WI38 (cell line): ENCODE results near the gene SLC9A8.

Experiments
- H3K4me3 ChIP-seq: 2 replicates; pipeline ENCODE4 v1.5.1; 2011; ENCODE audit warnings: low read depth, mild to moderate bottlenecking, control low read depth, low read length
- CTCF ChIP-seq: IDR thresholded peaks from 2 replicates; pipeline ENCODE4 v1.5.1; 2012; ENCODE audit warnings: low read depth, mild to moderate bottlenecking, control low read depth, low read length

Gene SLC9A8

GRCh38 chr20:49882171-49882970, 69.7 kb downstream of the SLC9A8 start:
- TF ChIP-seq CTCF, result no peak

GRCh38 chr20:49883246-49883802, 70.7 kb downstream of the SLC9A8 start:
- H3K4me3 ChIP-seq, result no peak overlapping the region
- TF ChIP-seq CTCF, result no peak

More at GRCh38 chr20:49882171-49882970, 69.7 kb downstream of the SLC9A8 start:
- H3K4me3 ChIP-seq, result no peak overlapping the region

DNA sequence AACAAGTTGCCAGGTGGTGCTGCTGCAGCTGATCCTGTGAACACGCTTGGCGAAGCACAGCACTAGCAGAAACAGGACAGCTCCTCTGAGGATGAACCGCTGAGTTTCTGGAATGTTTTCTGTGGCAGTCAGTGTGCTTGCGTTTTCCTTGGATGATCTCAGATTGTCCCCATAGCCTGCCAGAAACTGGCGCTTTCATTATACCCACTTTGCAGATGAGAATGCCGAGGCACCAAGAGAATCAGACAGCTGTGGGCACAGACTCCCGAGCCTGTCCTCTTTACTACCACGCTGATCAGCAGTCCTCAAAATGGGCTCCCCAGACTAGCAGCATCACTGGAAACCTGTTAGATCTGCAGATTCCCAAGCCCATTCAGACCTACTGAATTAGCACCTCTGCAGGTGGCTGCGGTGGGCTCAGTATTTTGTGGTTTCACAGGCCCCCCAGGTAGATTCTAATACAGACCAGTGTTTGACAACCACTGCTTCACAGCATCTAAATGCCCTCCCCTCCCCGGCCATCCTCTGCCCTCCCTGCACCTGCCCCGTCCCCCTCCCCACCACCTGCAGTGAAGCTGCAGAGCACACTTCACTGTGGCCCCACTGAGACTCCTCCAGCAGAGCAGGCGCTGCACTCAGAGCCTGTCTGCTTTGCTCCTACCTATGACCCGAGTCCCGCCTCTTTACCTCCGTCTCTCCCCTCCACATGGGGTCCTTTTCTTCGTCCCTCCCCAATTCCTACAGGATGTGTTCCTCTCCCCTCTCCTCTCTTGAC, 73.1 kb downstream of the SLC9A8 start:
- no peak for TF ChIP-seq CTCF
- no peak overlapping the region for H3K4me3 ChIP-seq

- H3K4me3 ChIP-seq, result no peak overlapping the region
- TF ChIP-seq CTCF, result no peak
Measured at GRCh38 chr20:49886571-49887213, 74.1 kb downstream of the SLC9A8 start.

GRCh38 chr20:49887251-49888211, 74.9 kb downstream of the SLC9A8 start:
- no peak for TF ChIP-seq CTCF
- no peak overlapping the region for H3K4me3 ChIP-seq

DNA sequence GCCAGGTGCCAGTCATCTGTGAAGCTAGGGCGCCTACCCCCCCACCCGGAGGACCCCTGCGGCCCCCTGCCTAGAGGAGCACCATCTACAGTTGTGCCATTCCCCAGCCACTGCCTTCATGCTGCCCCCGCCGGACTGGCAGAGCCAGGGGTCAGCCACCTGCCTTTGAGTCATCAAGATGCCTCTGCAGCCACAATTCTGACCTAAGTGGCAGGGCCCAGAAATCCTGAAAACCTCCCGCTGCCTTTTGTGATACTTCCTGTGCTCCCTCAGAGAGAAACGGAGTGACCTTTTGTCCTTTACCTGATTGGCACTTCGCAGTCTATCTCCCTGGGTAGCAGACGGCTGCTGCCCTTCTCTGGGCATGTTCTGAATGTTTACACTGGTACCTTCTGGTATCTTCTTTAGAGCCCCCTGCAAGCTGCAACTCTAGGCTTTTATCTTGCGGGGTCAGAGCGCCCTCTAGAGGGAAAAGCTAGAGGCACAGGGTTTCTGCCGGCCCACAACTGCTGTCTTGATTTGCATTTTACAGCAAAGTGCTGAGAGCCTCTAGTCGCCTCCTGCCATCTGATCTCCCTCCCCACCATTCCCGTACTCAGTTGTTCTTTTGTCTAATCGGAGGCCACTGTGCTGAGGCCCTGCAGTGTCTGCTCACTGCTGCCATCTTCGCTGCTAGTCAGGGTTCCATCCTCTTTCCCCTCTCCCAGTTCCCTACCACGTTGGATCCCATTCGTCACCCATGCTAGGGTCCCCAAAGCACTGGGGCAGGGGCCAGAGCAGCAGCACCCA, 75.8 kb downstream of the SLC9A8 start:
- H3K4me3 ChIP-seq, result no peak overlapping the region
- TF ChIP-seq CTCF, result peak; percentile 90
